Measurements from ENCODE around the gene PAWR. TPM values are rescaled to one million over a fixed set of nuclear protein-coding genes. Genes with fewer than 3 reads are reported as not detected.
"Not testable (repeated sequence)": the region's sequence is repeated elsewhere in the genome, so short reads cannot be mapped to it uniquely, and the experiment has no call there.

The PAWR gene
- total RNA-seq, 1 donor from 2014 or later: 46.6 TPM

DNA sequence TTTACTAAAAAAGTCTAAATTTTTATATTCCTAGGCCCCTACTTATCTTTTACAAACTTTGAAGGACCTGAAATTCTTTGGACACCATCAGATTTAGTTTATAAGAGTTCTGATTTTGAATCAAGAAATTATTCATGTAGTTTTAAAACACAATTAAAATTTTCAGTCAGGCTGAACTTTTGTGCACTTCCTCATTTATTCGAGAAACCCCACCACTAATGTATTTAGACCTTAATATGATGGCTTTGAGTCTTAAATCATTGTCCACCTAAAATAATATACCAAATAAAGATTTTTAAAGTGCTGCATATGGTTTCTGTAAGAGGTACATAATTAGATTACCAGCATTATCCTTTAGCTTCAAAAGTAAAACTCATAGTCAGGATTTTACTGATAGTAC is 103.4 kb downstream of the PAWR start:
- DNase-seq: no peak

DNA sequence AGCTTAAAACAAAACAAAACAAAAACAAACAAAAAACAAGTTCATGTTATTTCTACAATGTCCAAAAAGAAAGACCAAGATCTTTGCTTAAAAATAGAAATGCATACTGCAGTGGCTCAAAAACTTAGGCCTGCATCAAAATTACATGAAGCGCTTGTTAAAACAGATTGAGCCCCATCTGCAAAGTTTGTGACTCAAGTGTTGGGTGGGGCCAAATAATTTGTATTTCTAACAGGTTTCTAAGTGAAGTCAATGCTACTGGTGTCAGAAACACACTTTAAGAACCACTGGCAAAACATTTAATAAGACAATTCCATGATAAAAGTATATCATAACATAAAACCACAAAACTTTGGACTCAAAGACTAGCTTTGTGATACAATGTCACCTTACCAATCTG is 105.6 kb downstream of the PAWR start:
- DNase-seq: no peak

DNA sequence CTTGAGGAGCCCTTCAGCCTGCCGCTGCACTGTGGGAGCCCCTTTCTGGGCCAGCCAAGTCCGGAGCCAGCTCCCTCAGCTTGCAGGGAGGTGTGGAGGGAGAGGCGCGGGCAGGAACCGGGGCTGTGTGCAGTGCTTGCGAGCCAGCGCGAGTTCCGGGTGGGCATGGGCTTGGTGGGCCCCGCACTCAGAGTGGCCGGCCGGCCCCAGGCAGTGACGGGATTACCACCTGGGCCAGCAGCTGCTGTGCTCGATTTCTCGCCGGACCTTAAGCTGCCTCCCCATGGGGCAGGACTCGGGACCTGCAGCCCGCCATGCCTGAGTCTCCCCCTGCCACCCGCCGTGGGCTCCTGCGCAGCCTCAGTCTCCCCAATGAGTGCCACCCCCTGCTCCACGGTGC is 116.9 kb downstream of the PAWR start:
- no peak for DNase-seq

DNA sequence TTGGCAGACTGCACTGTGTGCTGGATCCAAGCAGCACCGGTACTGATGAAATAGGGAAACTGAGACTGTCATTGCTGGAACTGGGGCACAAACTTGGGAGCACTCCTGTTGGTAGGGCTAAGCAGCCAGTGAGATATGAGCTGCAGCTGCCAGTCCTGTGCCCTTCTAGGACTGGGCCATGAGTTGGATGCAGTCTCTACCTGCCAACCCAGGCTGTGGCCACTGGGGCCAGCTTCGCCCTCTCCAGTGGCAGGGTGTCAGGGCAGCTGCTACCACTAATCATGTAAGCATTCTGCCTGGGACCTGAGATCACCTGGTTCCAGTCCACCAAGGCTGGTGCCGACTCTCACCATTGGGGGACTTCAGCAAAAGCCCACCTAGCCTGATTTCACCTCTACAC is 121.1 kb downstream of the PAWR start:
- DNase-seq: no peak

DNA sequence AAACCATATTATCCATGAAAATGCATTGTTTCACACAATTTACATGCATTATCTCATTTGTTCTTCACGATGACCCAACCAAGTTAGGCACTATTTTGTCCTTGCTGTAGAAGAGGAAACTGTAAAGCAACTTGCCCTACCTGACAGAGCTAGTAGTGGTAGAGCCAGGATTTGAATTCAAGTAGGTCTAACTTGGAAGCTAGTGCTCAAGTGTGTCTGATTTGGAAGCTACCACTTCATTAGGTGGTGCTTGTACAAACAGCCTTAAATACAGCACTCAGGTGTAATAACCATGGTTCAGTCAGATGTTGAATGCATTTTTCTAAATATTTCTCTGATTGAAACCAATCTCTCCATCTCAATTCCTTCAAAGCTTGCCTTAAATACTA is 123.6 kb downstream of the PAWR start:
- no peak for DNase-seq

DNA sequence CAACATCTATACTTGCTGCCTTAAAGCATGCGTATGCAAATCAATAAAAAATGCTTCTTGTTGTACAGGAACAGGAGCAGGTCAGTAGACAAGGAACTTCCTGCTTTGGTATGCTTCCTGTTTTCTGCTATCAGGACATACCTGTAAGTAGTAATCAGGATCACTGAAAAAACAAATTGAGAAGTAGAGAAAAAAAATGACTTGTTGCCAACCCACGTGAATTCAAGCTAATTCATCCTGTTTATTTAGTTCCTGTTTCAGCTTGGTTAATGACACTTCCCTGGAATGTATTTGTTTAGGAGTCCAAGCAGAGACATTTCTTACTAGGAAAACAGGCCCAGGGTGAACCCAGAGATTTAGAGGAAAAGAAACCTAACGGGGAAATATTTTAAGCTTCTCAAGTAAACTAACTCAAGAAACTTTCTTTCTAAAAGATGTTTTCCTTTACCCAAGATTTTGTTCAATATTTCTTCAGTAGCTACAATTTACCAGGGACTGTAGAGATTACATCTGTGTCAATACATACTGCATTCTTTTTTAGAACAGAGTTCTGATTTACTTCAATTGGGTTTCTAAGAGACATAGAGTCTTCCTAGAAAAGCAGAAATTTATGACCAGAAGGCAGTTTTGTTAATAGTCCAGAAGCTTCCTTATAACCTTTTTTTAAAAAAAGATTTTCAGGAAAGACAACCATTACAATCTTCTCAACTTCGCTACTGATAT is 124.2 kb downstream of the PAWR start:
- no peak for DNase-seq

DNA sequence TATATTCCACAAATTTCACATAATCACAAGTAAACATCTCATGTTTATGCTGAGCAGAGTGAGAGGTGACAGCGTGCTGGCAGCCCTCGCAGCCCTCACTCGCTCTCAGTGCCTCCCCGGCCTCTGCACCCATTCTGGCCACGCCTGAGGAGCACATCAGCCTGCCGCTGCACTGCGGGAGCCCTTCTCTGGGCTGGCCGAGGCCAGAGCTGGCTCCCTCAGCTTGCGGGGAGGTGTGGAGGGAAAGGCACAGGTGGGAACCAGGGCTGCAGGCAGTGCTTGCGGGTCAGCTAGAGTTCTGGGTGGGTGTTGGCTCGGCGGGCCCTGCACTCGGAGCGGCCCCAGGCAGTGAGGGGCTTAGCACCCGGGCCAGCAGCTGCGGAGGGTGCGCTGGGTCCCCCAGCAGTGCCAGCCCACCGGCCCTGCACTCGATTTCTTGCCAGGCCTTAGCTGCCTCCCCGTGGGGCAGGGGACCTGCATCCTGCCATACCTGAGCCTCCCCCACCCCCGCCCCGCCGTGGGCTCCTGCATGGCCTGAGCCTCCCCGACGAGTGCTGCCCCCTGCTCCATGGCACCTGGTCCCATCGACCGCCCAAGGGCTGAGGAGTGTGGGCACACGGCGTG is 125.9 kb downstream of the PAWR start:
- not testable (repeated sequence) for DNase-seq

DNA sequence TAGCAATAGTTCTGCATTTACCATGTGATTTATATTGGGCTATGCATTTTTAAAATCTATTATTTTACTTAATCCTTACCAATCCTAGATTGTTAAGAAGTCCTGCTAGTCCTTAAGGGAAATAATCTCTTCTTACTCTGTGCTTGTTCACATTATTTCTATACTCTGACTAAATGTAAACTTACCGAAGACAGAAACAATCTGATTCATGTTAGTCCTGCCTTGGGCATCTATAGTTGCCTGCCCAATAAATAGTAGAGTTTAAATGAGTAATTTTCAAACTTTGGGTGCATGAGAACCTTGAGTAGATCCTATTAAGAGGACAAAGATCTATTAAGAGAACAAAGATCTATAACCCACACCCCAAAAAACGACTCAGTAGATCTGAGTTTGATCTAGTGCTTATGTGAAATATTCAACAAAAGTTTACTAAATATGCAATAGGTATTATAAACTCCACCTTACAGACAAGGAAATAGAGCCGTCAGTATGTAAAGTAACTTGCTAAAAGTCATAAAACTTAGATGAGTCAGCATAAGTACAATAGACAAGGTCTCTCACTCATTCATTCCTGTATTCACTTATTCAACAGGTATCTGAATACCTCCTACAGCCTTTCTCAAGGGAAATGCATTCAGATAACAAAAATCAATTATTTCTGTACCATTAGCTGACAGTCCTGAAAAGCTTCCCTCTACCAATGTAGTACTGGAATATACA is 127.6 kb downstream of the PAWR start:
- DNase-seq: no peak

DNA sequence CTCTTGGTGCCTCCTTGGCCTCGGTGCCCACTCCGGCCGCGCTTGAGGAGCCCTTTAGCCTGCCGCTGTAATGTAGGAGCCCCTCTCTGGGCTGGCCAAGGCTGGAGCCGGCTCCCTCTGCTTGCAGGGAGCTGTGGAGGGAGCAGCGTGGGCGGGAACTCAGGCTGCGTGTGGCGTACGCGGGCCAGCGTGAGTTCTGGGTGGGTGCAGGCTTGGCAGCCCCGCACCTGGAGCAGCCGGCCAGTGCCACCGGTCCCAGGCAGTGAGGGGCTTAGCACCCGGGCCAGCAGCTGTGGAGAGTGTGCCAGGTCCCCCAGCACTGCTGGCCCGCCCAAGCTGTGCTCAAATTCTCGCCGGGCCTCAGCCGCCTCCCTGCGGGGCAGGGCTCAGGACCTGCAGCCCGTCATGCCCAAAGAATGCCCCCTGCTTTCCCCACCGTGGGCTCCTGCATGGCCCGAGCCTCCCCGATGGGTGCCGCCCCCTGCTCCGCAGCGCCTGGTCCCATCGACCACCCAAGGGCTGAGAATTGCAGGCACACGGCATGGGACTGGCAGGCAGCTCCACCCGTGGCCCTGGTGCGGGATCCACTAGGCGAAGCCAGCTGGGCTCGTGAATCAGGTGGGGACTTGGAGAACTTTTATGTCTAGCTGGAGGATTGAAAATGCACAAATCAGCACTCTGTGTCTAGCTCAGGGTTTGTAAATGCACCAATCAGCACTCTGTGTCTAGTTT is 129.2 kb downstream of the PAWR start:
- DNase-seq: no peak

DNA sequence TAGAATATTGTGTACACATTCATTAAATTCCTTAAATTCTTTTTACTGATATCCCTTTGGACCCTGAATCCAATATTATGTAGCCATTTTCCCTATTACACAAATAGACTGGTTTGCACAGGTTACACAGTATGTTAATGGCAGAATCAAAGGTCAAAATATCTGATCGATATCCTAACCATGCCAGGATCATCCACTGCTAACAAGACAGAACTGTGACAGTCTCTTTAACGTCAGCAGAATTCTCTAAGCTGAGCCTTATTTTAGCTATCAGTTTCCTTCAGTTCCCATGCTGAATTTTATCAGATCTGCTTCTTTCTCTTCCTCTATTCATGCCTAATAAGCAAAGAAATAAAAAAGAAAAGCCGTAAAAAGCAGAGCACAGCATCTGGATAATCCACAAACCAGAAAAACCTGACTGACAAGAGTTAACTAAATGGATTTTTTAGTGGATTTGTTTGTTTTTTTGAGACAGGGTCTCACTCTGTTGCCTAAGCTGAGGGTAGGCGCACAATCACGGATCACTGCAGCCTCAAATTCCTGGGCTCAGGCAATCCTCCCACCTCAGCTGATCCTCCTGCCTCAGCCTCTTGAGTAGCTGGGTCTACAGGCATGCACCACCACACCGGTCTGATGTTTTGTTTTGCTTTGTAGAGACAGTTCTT is 130.4 kb downstream of the PAWR start:
- DNase-seq: no peak

DNA sequence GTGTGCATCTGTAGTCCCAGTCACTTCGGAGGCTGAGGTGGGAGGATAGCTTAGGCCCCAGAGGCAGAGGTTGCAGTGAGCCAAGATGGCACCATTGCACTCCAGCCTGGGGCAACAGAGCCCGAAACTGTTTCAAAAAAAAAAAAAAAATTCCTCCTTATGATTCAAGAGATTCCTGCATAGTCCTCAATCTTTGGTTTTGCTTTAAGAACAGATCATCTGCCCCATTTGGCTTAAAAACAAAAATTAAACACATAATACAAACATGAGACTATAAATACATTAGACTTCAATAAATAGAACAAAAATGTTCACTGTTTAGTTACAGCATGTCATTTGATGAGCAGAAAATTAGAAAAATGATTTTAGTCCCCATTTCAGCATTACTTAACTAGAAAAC is 131.2 kb downstream of the PAWR start:
- no peak for DNase-seq

DNA sequence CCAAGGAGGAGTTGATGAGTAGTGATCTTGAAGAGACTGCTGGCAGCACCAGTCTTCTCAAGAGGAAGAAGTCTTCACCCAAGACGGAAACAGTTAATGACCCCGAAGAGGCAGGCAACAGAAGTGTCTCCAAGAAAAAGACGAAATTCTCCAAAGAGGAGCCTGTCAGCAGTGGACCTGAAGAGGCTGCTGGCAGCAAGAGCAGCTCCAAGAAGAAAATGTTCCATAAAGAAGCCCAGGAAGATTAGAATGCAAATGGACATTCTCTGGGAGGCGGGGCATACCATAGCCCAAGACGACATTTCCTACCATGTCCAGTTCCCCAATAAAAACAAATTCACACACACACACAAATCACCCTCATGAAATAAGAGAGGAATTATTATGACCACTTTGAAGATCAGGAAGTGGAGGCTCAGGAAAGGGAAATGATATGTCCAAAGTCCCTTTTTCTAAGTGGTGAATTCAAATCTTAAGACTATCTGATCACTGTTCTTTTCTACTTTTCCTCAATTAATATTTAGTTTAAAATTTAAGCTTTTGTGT is 131.8 kb downstream of the PAWR start:
- no peak for DNase-seq

DNA sequence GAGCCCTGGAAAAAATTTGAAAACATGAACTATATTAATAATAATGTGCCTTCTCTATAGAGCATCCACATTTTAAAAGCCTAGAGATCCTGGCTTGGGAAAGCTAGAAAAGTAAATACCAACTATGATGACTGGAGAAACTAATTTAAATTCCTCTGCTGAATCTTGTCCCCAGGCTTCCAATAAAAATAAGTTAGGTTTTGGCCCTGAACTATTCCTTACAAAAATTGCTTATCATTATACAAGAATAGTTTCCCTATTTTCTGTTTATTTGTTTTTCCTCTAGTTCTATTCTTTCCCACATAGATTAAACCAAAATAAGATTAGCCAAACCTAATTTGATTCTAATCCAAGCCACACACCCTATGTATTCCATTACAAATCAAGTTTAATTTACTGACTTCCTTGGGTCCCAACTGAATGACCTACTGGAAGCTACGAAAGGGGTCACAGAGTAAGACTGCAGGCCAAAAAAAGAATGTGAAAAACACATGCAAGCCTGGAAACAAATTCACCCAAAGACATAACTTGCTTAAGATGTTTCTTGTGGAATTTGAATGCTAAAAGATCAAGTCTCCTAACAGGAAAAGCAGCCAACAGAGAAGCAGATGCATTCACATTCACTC is 133.0 kb downstream of the PAWR start:
- DNase-seq: peak; percentile 57

DNA sequence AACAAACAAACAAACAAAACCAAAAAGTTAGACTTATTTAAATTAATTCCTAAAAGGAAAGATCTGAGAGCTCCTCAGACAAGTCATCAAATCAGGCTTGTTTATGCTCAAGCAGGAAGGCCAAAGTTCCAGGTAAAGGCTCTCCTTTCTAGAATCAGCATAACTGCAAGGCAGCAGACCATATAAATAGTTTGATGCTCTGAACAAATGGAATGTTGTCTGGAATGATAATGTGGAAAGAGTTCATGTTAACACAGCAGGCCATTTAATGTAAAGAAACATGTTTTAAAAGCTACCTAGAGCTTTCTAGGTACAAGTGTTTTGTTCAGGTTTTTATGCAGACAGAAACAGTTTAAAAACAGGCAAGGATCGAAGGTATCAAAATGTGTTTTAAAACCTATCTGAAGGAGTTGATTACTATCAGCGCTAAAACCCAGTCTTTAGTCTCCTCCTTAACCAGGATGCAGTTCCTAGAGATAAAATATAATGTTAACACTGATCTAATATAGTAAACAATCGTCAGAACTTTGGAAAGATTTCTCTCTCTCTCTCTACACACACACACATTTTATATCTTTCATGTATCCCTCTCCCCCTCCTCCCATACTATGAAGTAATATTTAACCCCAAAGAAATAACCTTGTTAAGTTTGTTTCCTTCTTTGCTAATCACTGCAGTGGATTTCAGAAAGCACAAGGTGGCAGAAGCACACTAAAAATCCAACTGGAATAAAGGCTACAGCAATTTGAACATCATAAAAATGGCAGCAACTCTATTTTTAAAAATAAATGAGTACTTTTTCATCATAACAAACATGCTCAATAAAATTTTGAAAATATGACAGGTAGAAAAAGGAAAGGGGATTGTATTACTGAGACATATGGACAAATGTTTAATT is 135.5 kb downstream of the PAWR start:
- peak; percentile 42 for DNase-seq

DNA sequence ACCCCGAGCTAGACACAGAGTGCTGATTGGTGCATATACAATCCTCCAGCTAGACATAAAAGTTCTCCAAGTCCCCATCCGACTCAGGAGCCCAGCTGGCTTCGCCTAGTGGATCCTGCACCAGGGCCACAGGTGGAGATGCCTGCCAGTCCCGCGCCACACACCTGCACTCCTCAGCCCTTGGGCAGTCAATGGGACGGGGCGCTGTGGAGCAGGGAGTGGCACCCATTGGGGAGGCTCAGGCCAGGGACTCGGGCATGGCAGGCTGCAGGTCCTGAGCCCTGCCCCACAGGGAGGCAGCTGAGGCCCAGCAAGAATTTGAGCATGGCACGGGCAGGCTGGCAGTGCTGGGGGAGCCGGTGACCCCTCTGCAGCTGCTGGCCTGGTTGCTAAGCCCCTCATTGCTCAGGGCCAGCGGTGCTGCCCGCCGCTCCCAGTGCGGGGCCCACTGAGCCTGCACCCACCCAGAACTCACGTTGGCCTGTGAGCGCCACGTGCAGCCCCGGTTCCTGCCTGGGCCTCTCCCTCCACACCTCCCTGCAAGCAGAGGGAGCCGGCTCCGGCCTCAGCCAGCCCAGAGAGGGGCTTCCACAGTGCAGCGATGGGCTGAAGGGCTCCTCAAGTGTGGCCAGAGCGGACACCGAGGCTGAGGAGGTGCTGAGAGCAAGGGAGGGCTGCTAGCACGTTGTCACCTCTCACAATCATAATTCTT is 136.7 kb downstream of the PAWR start:
- no peak for DNase-seq

DNA sequence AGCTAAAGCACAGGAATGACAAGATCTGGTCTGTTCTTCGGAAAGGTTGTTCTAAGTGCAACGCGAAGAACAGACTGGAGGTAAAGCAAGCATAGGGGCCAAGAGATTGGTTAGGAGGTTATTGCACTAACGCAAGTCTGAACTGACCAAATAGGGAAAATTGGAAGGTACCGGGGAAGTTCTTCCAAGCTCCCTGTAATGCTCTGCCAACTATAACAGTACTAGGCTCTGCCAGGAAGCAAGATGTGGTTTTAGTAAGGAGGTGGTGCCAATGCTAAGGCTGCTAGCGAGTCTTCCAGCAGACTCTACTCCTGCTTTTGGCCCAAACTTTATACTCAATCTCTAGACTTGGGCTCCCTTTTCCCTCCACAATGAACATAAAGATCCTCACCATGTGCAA is 138.6 kb downstream of the PAWR start:
- DNase-seq: no peak

DNA sequence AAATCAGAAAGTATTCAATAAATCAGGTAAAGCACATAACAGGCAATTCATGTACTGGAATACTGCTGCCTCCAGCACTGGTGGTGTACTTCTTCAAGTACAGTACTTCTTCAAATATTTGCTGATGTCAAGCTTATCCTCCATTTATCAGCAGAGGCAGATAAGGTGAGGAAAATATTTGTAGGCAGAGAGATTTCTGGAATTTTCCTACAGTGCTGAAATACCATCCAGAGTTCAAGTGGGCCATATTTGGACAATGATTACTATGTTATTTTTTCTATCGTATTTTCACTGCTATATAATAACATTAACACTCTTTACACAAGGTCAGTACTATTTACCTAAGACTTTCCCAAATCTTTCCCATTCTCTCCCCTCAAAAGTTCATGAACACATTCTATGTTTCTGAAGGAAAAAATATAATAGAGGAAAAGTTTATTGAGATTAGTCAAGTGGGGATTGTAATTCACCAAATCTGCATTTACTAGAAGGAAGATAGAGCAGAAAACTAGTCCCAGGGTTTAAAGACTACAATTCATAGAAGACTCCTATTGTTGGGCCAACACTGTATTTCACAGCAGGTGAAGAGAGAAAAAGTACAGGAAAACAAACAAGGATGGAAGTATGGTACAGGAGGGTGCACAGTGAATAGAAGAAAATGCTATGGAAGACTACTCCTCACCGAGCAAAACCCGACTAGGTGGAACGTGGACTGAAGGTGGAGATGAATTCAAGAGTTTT is 141.1 kb downstream of the PAWR start:
- no peak for DNase-seq

DNA sequence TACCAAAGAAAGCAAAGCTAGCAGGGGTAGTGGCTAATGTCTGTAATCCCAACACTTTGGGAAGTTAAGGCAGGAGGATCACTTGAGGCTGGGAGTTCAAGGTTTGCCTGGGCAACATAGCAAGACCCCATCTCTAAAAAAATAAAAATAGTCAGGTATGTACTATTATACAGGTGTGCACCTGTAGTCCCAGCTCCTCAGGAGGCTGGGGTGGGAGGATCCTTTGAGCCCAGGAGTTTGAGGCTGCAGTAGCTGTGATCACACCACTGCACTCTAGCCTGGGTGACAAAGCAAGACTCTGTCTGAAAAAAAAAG is 142.2 kb downstream of the PAWR start:
- DNase-seq: no peak

Measured in skin of body (tissue), 2 donors.